ENCODE data around the gene KRT9.
"Not testable (repeated sequence)": the region's sequence is repeated elsewhere in the genome, so short reads cannot be mapped to it uniquely, and the experiment has no call there.

Gene KRT9

DNA sequence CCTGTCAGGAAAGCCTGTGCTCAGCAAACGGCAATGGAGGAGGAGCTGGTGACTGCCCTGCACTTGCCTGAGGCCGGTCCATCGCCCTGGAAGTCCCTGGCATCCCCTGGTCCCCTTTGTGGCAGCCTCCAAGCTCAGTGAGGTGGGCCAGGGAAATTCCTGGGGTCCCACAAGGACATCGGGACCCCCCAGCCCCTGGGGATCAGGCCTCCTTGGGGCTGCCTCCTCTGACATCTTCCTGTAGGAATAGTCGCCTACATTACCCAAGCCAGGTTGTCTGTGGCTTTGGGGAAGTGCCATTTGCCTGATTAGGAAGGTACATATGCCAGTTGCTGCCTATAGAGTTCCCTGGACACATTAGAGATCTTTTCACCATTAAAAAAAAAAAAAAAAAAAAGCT lies 7.1 kb upstream of the KRT9 start:
- no peak for DNase-seq (ENCODE audit: low read depth)

- no peak for DNase-seq (ENCODE audit: low read depth)
Measured at GRCh38 chr17:41578538-41578937, 6.7 kb upstream of the KRT9 start.

DNA sequence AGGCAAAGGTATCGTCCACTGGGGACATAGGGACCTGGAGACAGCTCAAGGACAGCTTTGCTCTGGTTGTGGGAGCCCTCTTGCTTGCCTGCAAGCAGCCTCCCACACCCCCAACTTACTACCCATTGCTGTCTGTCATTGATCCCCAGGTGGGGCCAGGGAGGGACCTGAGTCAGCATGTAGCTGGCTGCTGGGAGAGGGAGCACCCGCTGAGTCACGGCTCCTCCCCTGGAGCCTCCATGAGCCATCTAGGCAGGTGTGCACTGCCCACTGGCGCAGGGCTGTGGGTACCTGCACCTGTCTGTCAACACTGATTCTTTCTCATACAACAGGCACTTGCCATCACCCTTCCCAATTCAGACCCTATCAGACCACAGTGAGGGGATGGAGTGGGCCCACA lies 4.9 kb upstream of the KRT9 start:
- DNase-seq (ENCODE audit: low read depth) = not testable (repeated sequence)

DNA sequence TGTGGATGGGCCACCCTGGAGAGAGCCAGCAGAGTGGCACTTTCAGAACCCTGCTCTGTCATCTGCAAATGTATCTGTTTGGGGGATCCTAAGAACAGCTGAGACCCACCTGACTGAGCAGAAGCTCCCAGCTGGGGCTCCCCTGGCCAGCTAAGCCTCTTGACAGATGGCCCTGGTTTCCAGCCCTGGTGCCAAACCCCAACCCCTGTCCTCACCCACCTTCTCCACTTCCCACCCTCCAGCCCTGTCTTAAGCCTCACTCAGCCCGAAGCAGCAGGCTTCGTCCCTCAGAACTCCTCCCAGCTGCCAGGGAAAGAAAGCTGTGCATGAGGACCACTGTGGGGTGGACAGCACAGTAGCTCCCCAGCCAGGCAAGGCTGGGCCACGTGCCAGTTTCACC lies 3.5 kb upstream of the KRT9 start:
- no peak for DNase-seq (ENCODE audit: low read depth)

- DNase-seq (ENCODE audit: low read depth) = no peak
Measured at GRCh38 chr17:41567317-41567716, 4.5 kb downstream of the KRT9 start.

- no peak for DNase-seq (ENCODE audit: low read depth)
Measured at GRCh38 chr17:41565338-41565737, 6.5 kb downstream of the KRT9 start.

DNA sequence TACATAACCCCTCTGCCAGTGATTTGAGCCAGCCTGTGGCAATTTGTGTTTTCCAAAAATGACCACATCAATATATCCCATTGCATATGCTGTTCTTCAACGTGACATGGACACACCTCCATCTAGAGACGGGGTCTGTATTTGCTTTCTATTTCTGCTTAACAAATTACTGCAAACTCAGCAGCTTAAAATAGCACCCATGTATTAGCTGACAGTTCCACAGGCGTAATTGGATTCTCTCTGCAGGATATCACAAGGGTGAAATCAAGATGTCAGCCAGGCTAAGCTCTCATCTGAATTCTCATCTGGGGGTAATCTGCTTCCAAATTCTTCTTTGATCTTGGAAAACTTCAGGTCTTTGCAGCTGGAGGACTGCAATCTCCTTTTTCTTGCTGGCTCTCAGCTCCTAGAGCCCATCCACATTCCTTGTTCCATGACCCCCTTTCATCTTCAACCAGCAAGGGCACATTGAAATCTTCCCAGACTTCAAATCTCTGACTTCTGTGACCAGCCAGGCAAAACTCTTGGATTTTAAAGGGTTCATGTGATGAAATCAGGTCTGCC lies 8.2 kb downstream of the KRT9 start:
- DNase-seq (ENCODE audit: low read depth) = no peak

GRCh38 chr17:41561554-41561953 lies 10.3 kb downstream of the KRT9 start:
- DNase-seq (ENCODE audit: low read depth) = no peak

DNA sequence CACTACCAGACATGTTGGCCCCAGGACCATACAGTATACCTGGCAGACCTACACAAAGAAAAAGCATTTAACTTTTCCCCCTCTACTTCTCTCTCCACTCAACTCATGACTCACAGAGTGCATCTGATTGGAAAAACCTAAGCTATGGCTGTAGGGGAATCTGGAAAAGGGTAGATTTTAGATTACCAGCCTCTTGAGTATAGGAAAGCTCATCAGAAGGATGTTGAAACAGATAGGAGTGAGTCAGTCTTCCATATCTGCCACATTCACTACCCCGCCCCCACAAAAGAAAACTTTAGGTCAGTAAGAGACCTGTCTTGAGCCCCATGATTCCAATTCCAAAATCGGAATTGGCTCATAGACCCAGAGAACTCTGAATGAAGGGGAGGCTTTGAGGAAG lies 12.3 kb downstream of the KRT9 start:
- no peak for DNase-seq (ENCODE audit: low read depth)

DNA sequence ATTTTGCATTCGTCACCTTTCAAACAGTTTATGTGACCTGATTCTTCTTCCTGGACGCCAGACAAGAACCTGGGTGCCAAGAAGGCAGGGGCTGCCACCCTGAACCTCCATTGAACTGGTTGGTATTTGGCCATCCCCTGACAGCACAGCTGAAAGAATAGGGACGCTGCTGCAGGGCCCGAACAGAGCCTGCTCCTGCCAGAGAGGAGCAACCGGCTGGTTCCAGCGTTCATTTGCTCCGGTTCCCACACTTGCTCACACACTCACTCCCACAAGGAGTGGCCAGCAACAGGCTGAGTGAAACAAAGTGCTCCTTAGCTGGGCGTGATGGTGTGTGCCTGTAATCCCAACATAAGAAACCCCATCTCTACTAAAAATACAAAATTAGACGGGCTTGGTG lies 14.9 kb downstream of the KRT9 start:
- DNase-seq (ENCODE audit: low read depth) = no peak

GRCh38 chr17:41556306-41556705 lies 15.6 kb downstream of the KRT9 start:
- no peak for DNase-seq (ENCODE audit: low read depth)

- no peak for DNase-seq (ENCODE audit: low read depth)
Measured at GRCh38 chr17:41555105-41555887, 16.6 kb downstream of the KRT9 start.

DNA sequence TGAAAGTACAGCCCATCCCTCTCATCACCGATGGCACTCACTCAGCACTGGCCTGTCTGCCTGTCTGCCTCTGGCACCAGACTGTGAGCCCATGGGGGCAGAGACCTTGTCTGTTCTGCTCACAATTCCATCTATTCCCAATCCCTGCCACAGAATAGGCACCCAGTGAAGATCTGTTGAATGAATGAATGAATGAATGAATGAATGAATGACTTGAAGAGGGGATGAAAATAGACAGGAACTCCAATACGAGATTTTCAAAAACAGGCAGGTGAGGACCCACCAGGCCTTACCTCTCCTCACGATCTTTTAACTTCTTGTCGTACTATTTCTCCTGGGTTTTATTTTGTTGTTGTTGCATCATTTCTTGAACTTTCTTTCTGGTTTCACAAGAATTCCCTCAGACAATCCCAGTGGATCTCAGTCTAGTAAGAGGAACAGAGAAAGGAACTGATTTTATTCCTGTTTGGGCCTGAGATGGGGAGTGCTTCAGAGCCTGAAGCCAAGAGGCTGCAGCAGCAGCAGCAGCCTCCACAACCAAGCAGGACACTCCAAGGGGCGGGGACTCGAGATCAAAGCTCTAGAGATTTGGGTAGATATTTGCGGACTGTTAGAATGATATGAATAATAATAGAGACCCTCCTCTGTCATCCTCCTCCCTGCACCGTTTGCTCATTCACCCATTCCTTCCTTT lies 17.7 kb downstream of the KRT9 start:
- no peak for DNase-seq (ENCODE audit: low read depth)

DNA sequence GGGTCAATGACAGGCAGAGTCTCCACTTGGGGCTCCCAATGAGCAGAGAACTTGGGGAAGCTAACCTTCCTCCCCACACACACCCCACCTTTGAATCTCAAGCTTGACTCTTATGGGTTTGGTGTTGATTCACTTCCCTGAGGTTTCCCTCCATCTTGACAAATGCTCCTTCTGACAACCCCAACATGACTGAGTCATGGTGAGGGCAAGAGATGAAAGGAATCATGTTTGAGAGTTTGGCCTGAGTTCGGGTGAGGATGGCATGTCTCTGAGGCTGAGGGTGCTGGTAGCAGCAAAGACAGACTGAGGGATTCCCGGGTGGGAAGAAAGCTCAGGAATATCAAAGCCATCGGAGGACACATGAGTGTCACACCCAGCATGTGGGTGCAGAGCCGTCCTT lies 18.7 kb downstream of the KRT9 start:
- DNase-seq (ENCODE audit: low read depth) = no peak

DNA sequence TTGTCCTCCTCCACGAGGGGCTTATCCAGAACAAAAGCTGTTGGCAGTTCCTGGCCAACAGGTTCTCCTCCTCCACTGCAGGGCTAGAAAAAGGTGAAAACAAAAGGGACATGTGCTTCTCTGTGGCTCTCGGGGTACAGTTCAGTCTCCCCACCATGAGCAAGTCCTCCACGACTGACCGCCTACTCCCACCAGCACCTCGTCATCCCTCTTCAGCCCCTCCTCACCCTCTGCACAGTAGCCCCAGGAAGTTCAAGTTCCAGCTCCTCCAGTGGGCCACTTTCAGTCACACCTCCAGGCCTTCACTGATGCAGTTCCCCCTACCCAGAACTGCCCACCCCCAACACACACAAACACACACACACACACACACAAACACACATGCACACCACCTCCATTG lies 19.4 kb downstream of the KRT9 start:
- no peak for DNase-seq (ENCODE audit: low read depth)

- DNase-seq (ENCODE audit: low read depth) = no peak
Measured at GRCh38 chr17:41551365-41551764, 20.5 kb downstream of the KRT9 start.

DNA sequence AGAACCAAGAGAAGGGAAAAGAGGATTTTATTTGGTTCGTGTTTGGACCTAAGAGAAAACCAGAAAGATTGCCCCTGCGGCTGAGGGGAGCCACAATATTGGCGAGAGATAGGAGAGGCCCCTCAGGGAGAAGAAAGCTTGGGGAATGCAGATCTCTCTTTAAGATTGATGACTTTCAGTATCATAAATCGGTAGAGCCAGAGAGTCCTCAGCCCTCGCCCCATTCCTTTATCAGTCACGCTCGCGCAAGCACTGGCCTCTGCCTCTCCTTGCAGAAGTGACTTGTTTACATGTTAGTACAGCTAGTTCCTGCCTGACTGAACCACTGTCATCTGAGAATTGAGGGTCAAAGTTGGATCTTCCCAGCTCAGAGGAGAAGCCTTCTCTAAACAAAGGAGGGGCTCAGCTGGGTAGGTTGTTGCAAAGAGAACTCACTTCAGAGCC lies 22.2 kb downstream of the KRT9 start:
- no peak for DNase-seq (ENCODE audit: low read depth)

- peak; percentile 69 for DNase-seq (ENCODE audit: low read depth)
Measured at GRCh38 chr17:41548844-41549595, 22.8 kb downstream of the KRT9 start.

DNA sequence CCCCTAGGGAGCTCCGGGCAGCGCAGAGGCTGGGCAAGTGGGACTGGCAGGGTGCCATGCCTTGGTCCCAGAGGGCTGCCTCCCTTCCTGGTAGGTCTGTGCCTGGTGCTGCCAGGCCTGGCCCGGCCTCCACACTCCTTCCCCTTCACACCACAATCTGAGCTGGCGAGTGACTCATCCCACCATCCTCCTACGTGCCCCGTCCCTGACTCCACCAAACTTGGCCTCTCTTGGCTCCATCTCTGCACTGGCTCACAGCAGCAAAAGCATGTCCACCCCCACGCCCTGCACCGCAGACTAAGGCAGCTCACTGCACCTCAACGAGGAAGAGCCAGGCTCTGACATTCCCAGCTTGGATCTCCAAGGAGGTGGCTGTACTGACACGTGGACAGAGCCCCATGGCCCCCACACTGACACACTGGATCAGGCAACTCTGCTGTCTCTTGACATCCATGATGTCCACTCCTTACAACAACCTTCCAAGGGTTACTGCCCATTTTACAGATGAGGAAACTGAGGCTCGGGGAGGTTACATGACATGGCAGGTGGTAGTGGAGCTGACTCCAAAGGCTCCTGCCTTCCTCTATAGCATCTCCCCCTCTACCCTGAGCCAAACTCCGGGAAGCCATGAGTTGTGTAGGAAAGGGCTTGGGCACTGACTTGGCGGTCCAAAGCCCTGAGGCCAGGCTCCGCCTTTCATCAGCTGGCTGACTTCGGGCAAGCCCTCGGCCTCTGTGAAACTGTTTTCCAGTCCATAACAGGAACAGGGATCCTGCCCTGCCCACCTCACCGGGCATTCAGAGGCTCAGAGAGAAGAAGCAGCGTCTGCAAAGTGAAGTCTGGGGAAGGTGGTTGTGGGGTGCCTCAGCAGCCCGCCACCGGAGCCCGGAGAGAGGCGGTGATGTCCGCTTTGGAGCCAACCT lies 23.7 kb downstream of the KRT9 start:
- DNase-seq (ENCODE audit: low read depth) = peak; percentile 38

DNA sequence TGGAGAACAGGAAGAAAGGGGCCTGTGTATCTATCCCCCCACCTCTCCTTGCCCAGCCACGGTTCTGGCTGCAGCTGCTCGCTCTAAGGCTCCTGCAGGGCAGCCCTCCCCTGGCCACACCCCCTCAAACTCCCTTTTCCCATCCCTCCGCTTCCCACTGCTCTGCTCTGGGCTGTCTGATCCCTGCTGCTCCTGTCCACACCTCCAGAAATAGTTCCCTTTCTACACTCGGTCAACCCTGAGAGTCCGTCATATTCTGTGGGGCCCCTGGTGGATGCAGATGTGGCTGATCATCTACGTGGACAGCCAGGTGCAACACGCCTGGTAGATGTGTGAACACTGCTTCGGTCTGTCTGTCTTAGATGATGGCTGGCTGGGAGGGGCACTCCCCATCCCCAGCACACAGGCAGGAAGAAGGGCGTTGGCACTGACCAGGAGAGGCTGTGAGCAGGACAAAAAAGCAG lies 24.4 kb downstream of the KRT9 start:
- DNase-seq (ENCODE audit: low read depth) = no peak

DNA sequence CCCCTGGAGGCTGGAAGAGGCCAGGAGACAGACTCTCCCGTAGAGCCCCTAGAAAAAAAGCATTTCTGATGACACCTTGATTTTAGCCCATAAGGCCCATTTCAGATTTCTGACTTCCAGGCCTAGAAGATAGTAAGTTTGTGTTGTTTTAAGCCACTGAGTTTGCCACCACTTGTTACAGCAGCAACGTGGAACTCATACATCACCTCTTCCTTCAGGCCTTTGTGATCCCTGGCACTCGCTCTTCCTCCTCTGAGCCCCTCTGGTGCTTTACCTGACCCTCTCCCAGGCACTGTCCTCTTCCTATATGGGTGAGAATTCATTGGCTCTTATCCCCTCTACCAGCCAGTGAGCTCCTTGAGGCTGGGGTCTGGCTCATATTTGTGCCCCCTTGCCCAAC lies 25.0 kb downstream of the KRT9 start:
- DNase-seq (ENCODE audit: low read depth) = no peak

Measured in activated T-helper 9 cell treated with anti-CD3 and anti-CD28 coated beads, Interleukin-2, amount 50 U/mL, for 16 hours (primary cell).